ENCODE data around the gene PRDM4. TPM values are rescaled to one million over a fixed set of nuclear protein-coding genes. Genes with fewer than 3 reads are reported as not detected.
A peak's percentile ranks its signal among the peaks of the same experiment; 100 is the strongest.

Gene PRDM4
- total RNA-seq, 1 donor from 2014 or later = 37.4 TPM

DNA sequence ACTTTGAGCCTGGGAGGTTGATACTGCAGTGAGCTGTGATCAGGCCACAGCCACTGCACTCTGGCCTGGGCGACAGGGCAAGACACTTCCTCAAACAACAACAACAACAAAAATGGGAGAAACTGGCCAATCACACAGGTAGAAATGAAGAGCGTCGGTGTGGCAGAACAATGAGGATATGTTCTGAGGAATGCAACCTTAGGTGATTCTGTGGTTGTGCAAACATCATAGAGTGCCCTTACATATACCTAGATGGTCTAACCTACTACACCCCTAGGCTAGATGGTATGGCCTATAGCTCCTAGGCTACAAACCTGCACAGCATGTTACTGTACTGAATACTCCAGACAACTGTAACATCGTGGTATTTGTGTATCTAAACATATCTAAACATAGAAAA is 3.7 kb upstream of the PRDM4 start:
- H3K4me1 Mint-ChIP-seq = peaks cover 14% of the 10 kb centered on the region
- TF ChIP-seq, protein P1, sequence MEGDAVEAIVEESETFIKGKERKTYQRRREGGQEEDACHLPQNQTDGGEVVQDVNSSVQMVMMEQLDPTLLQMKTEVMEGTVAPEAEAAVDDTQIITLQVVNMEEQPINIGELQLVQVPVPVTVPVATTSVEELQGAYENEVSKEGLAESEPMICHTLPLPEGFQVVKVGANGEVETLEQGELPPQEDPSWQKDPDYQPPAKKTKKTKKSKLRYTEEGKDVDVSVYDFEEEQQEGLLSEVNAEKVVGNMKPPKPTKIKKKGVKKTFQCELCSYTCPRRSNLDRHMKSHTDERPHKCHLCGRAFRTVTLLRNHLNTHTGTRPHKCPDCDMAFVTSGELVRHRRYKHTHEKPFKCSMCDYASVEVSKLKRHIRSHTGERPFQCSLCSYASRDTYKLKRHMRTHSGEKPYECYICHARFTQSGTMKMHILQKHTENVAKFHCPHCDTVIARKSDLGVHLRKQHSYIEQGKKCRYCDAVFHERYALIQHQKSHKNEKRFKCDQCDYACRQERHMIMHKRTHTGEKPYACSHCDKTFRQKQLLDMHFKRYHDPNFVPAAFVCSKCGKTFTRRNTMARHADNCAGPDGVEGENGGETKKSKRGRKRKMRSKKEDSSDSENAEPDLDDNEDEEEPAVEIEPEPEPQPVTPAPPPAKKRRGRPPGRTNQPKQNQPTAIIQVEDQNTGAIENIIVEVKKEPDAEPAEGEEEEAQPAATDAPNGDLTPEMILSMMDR (conservative IDR thresholded peaks at IDR 0.05) = no peak
- no peak for DNase-seq (ENCODE audit: low read depth, low spot score)
- no peak overlapping the region for H3K27ac Mint-ChIP-seq (ENCODE audit: unreplicated experiment)
- peaks cover 46% of the 10 kb centered on the region for H3K27me3 Mint-ChIP-seq (ENCODE audit: low read depth)
- H3K36me3 Mint-ChIP-seq (ENCODE audit: low read depth) = no peaks in the 10 kb centered on the region
- no peaks in the 10 kb centered on the region for H3K9me3 Mint-ChIP-seq
- H3K4me3 Mint-ChIP-seq = no peak overlapping the region

GRCh38 chr12:107762874-107763273 is 1.9 kb upstream of the PRDM4 start:
- no peak for DNase-seq (ENCODE audit: low read depth, low spot score)
- H3K27ac Mint-ChIP-seq (ENCODE audit: unreplicated experiment) = no peak overlapping the region
- H3K36me3 Mint-ChIP-seq (ENCODE audit: low read depth) = no peaks in the 10 kb centered on the region
- H3K4me1 Mint-ChIP-seq = peaks cover 28% of the 10 kb centered on the region
- TF ChIP-seq, protein P1 (conservative IDR thresholded peaks at IDR 0.05) = no peak
- no peaks in the 10 kb centered on the region for H3K9me3 Mint-ChIP-seq
- H3K27me3 Mint-ChIP-seq (ENCODE audit: low read depth) = peaks cover 46% of the 10 kb centered on the region
- H3K4me3 Mint-ChIP-seq = peak overlapping the region; percentile 58

- Mint-ChIP-seq H3K27me3 (ENCODE audit: low read depth) (peaks cover 35% of the 10 kb centered on the region), H3K4me3 (peak overlapping the region; percentile 91), H3K9me3 (no peaks in the 10 kb centered on the region), H3K4me1 (peaks cover 28% of the 10 kb centered on the region), H3K36me3 (ENCODE audit: low read depth) (peaks cover 2% of the 10 kb centered on the region), H3K27ac (ENCODE audit: unreplicated experiment) (peak overlapping the region; percentile 62)
- TF ChIP-seq, protein P1 (conservative IDR thresholded peaks at IDR 0.05) = no peak
- DNase-seq (ENCODE audit: low read depth, low spot score) = no peak
These were observed 566 bp upstream of the PRDM4 start for GRCh38 chr12:107761502-107761904.

GRCh38 chr12:107760207-107760808 is 629 bp downstream of the PRDM4 start:
- peak; percentile 16 for DNase-seq (ENCODE audit: low read depth, low spot score)
- H3K4me1 Mint-ChIP-seq = peaks cover 28% of the 10 kb centered on the region
- TF ChIP-seq, protein P1 (conservative IDR thresholded peaks at IDR 0.05) = no peak
- peaks cover 24% of the 10 kb centered on the region for H3K27me3 Mint-ChIP-seq (ENCODE audit: low read depth)
- H3K36me3 Mint-ChIP-seq (ENCODE audit: low read depth) = peaks cover 2% of the 10 kb centered on the region
- H3K27ac Mint-ChIP-seq (ENCODE audit: unreplicated experiment) = peak overlapping the region; percentile 80
- peak overlapping the region; percentile 90 for H3K4me3 Mint-ChIP-seq
- H3K9me3 Mint-ChIP-seq = no peaks in the 10 kb centered on the region

DNA sequence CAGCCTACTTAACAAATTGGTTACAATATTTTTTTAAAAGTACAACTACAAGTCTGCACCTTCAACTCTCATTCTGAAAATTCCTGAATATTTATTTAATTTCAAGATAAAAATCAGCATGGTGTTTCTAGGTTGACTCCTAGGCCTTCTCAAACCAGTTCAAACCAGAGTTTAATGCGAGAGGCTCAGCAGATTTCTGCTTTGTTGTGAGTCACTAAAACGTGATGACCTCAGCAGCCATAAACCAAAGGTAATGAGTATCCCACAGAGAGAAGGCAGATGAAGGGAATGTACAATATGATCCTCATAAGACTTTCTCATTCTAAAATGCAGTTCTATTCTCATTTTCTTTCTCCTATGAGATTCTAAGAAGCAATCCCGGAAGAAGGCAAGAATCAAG is 1.5 kb downstream of the PRDM4 start:
- Mint-ChIP-seq H3K36me3 (ENCODE audit: low read depth) (peaks cover 2% of the 10 kb centered on the region), H3K27ac (ENCODE audit: unreplicated experiment) (no peak overlapping the region), H3K9me3 (no peaks in the 10 kb centered on the region), H3K4me3 (peak overlapping the region; percentile 90), H3K27me3 (ENCODE audit: low read depth) (peaks cover 20% of the 10 kb centered on the region), H3K4me1 (peaks cover 28% of the 10 kb centered on the region)
- no peak for DNase-seq (ENCODE audit: low read depth, low spot score)
- TF ChIP-seq, protein P1 (conservative IDR thresholded peaks at IDR 0.05) = no peak
